GM13976 (cell line): ENCODE measurements around the gene GZMM.

Experiments
- DNase-seq: peaks from one replicate; pipeline ENCODE4 v3.0.0; 2012; ENCODE audit warnings: low spot score
- in situ Hi-C: fragments of 300-500 bp; cut with MboI; formaldehyde crosslinking; loops from one replicate; pipeline ENCODE4 v1.12.0; 2022; ENCODE audit warnings: low sequenced_read_pairs, mixed read lengths, inconsistent platforms; ENCODE audit not compliant: unreplicated experiment
- TF ChIP-seq, protein P1 (sequence below): IDR thresholded peaks from 2 replicates; pipeline ENCODE4 v1.5.1; 2012; ENCODE audit warnings: borderline replicate concordance, mild to moderate bottlenecking; ENCODE audit not compliant: insufficient read depth; ENCODE audit errors: extremely low read depth, missing control alignments, control extremely low read depth

GZMM gene

DNA sequence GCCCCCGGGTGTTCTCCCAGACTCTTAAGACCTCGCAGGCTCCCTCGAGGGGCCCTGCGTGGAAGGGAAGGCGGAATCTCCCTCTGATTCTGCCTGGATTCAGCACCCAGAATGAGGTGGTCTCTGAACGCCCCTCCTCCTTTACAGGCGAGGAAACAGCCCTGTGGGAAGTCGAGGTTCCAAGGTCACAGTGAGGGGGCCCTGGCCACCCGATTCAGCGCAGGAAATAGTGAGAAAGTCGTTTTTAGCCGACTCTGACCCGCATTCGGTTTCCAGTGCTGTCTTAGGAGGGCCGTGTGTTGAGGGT lies 29.6 kb downstream of the GZMM start:
- no peak for DNase-seq
- TF ChIP-seq, protein P1, sequence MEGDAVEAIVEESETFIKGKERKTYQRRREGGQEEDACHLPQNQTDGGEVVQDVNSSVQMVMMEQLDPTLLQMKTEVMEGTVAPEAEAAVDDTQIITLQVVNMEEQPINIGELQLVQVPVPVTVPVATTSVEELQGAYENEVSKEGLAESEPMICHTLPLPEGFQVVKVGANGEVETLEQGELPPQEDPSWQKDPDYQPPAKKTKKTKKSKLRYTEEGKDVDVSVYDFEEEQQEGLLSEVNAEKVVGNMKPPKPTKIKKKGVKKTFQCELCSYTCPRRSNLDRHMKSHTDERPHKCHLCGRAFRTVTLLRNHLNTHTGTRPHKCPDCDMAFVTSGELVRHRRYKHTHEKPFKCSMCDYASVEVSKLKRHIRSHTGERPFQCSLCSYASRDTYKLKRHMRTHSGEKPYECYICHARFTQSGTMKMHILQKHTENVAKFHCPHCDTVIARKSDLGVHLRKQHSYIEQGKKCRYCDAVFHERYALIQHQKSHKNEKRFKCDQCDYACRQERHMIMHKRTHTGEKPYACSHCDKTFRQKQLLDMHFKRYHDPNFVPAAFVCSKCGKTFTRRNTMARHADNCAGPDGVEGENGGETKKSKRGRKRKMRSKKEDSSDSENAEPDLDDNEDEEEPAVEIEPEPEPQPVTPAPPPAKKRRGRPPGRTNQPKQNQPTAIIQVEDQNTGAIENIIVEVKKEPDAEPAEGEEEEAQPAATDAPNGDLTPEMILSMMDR, result no peak
- in situ Hi-C loops, result no loop called here

DNA sequence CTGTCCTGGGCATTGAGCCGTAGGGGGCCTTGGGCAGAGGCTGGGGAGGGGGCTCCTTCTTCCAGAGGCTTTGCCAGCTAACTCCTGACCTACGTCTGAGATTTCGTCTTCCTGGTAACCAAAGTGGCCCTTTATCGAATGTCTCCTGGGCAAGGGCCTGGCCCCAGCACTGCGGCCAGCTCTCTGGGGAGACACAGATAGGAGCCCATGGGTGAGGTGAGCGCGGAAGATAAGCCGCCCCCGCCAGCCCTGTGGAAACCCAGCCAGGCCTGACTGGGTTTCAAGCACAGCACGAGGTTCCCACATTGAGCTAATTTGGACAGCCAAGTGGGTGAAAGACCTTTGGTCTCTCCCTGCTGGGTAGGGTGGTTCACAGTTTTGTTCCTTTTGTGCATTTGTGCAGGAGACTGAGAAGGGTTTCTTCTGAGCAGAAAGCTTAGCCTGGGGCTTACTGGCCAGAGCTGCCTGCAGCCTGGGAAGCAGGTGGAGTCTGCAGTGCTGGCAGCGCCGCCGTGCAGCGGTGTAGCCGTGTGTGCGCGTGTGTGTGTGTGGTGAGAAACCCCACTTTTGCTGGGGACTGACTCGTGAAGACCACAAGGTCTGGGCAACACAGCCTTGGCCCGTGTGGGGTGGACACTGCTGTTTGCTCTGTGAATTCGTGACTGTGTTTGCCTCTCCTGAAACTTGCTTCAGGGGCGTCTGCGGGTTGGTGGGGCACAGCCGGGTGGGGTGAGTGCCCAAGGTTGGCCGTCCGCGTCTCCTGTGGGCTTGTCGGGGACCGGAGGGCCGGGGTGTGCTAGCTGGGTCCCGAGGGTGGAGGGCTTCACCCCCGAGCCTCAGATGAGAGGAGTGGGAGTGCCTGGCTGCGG lies 31.0 kb downstream of the GZMM start:
- TF ChIP-seq, protein P1, result no peak
- DNase-seq, result peak; percentile 77
- in situ Hi-C loops, result loop anchor here (25.0 kb wide), 1 partner anchor 162 kb away; no protein-coding TSS in a partner anchor

DNA sequence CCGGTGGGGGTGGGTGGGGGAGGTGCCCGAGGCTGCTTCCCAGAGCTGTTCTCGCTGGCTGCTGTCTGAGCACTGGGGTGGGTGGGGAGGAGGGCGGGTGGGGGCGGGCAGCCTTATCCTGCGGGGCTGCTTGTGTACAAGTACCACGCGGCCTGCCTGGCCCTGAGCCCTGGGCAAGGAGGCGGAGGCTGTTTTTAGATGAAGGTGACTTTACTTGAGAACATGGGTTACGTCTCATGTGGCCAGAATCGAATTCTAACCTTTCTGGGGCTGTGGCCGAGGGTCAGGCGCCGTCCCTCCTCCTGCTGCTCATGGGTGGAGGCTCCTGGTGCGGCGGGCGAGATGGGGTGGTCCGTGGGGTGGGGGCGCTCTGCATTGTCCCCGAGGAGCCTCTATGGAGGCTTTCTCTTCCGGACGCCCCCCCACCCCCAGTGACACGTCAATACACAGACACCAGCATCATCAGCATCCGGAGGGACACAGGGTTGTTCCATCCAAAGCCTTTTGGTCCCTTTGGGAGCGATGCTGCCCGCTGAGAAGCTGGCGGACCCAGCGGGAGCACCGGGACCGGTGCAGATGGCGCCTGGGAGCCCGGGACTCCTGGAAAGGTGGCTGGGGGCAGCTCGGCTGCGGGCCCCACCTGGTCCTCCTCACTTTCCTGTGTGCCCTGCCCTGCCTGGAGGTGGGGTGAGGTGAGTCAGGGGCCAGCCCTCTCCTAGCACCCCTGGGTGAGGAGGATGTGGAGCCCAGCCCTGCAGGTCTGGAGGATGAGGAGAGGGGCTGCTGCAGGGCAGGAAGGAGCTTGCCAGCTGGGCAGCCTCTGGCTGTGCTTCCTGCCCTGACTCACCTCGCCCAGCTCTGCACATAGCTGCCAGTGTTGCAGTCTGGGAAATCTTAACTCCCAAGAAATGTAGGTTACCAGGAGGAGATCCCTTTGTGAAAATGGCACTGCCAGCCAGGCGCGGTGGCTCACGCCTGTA lies 32.0 kb downstream of the GZMM start:
- TF ChIP-seq, protein P1, result no peak
- in situ Hi-C loops, result loop anchor here (25.0 kb wide), 1 partner anchor 161 kb away; no protein-coding TSS in a partner anchor

DNA sequence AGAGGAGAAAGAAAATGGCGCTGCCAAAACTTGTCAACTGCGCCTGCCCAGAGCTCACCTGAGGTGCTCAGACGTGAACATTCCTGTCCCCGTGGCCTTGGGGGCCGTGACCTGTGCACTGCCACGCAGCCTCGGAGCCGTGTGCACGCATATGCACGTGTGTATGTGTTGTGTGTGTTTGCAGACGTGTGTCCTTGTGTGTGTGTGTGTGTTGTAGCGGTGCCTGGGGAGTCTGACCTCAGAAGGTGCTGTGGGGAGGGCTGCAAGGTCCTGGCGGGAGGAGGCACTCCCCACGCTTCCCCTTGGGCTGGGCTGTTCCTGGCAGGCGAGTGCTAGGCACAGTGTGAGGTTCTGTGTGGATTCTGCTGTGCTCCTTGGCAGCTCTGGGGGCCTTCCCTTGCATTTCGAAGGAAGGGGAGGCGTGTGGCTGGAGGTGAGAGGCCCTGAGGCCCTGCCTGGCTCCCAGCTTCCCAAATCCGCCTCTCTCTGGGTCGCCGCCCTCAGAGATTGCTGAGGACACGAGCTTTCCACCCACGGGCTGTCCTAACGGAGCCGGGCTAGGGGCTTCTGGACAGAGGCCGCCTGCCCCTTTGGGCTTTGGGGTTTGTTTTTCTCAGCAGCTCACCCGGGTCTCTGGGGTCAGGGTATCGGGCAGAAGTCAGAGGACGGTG lies 33.0 kb downstream of the GZMM start:
- in situ Hi-C loops, result loop anchor here (25.0 kb wide), 1 partner anchor 160 kb away; no protein-coding TSS in a partner anchor
- TF ChIP-seq, protein P1, result no peak
- no peak for DNase-seq

More for the DNA sequence above, 32.0 kb downstream of the GZMM start:
- no peak for DNase-seq

DNA sequence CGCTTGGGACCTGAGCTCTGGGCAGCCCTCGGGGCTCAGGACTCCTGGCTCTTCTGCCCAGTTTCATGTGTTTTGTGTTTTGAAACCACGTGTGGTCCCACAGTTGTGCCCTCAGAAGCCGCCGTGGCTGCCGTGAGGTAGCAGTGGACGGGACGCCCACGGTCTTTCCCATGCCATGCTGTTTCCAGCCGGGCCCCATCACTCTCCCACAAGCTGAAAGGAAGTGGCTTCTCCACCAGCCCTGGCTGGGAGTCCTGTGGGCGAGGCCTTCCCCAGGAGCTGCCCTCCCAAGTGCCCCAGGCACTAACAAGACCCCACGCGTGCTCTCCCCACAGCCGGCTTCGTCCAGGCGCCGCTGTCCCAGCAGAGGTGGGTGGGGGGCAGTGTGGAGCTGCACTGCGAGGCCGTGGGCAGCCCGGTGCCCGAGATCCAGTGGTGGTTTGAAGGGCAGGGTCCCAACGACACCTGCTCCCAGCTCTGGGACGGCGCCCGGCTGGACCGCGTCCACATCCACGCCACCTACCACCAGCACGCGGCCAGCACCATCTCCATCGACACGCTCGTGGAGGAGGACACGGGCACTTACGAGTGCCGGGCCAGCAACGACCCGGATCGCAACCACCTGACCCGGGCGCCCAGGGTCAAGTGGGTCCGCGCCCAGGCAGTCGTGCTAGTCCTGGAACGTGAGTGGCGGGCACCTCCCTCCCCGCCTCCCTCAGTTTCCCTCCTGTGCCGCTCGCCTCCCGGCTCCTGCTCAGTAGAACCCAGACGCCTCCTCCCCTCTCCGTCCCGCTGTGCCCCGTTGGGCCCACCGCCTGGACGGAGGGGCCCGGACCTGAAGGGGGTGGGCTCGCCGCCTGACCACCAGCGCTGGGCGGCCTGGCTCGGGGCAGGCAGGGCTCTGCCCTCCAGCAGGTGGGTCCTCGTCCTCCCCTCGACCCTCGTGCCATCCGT lies 33.9 kb downstream of the GZMM start:
- in situ Hi-C loops, result loop anchor here (25.0 kb wide), 1 partner anchor 160 kb away; no protein-coding TSS in a partner anchor
- TF ChIP-seq, protein P1, result no peak
- no peak for DNase-seq
